Endothelial cell of umbilical vein (primary cell): ENCODE data around the gene SOCS7. TPM values are rescaled to one million over a fixed set of nuclear protein-coding genes. Genes with fewer than 3 reads are reported as not detected.
A peak's percentile ranks its signal among the peaks of the same experiment; 100 is the strongest.

Experiments
- BruUV-seq: library from RNA; stranded (reverse); fragments of 400-500 nt; replicated peaks from 2 replicates; lab custom pipeline; 2021; lab: Mats Ljungman, UMichigan
- CTCF ChIA-PET: fragments of 300-600, 350-600 bp; sonication (Branson Sonifier 250); formaldehyde crosslinking; loops from one replicate; lab custom pipeline; 2021; ENCODE audit warnings: antibody characterized with exemption, inconsistent platforms; lab: Charles Lee
- POLR2A ChIA-PET: fragments of 300-600, 350-600 bp; sonication (Branson Sonifier 250); formaldehyde crosslinking; loops from one replicate; lab custom pipeline; 2021; ENCODE audit warnings: antibody characterized with exemption, inconsistent platforms; lab: Charles Lee
- DNase-seq: peaks from one replicate; pipeline ENCODE4 v3.0.0-alpha.2; 2011; ENCODE audit warnings: low read depth, low spot score
- FAIRE-seq: peaks from 2 replicates; lab custom pipeline; 2011; peaks lifted over from hg19 to GRCh38; lab: Jason Lieb, UNC
- H2AFZ ChIP-seq: 2 replicates; pipeline ENCODE4 v1.6.0; 2012; ENCODE audit warnings: low read depth, low read length, control low read depth, inconsistent platforms
- H3K27ac ChIP-seq: 2 replicates; pipeline ENCODE4 v1.5.1; 2011; ENCODE audit warnings: low read depth, mild to moderate bottlenecking, control low read depth, low read length, moderate library complexity; ENCODE audit not compliant: insufficient read depth
- H3K27me3 ChIP-seq, 2 experiments: 2 replicates each; pipeline versions ENCODE4 v1.6.0 to v1.6.1; 2011; ENCODE audit warnings: low read length in 2 of 2, mixed read lengths in 1 of 2; ENCODE audit not compliant: control insufficient read depth in 2 of 2, insufficient read depth in 2 of 2
- H3K36me3 ChIP-seq, 2 experiments: 2 replicates in 1 of 2; 3 replicates in 1 of 2; pipeline ENCODE4 v1.5.1; 2011; ENCODE audit warnings: low read length in 2 of 2, mild to moderate bottlenecking in 1 of 2, moderate library complexity in 1 of 2; ENCODE audit not compliant: control insufficient read depth in 2 of 2, insufficient read depth in 2 of 2; ENCODE audit errors: extremely low read depth in 1 of 2
- H3K4me1 ChIP-seq: 3 replicates; pipeline ENCODE4 v1.5.1; 2011; ENCODE audit warnings: mild to moderate bottlenecking, low read length; ENCODE audit not compliant: control insufficient read depth, insufficient read depth; ENCODE audit errors: extremely low read depth
- H3K4me2 ChIP-seq: 2 replicates; pipeline ENCODE4 v1.6.1; 2011; ENCODE audit warnings: low read length, control low read depth, mixed read lengths; ENCODE audit not compliant: insufficient read depth
- H3K4me3 ChIP-seq, 3 experiments: fragments of 200-600 bp in 1 of 3; sonication (generic), shearing (Covaris generic) in 1 of 3; replicated peaks in 1 of 3; 2 replicates each; pipeline ENCODE4 v1.5.1; 2011 to 2016; ENCODE audit warnings: control low read depth in 3 of 3, low read length in 3 of 3, mild to moderate bottlenecking in 2 of 3, inconsistent platforms in 1 of 3, low read depth in 1 of 3, moderate library complexity in 1 of 3; ENCODE audit not compliant: insufficient read depth in 1 of 3
- H3K79me2 ChIP-seq: 2 replicates; pipeline ENCODE4 v1.6.0; 2012; ENCODE audit warnings: low read length, inconsistent platforms; ENCODE audit not compliant: control insufficient read depth, insufficient read depth
- H3K9ac ChIP-seq: replicated peaks from 2 replicates; pipeline ENCODE3; 2011; ENCODE audit warnings: low read length, control low read depth; ENCODE audit not compliant: insufficient read depth; ENCODE audit errors: extremely low read depth
- H3K9me1 ChIP-seq: replicated peaks from 3 replicates; pipeline ENCODE4 v1.6.0; 2011; ENCODE audit warnings: mild to moderate bottlenecking, low read length; ENCODE audit not compliant: control insufficient read depth, insufficient read depth; ENCODE audit errors: extremely low read depth
- H3K9me3 ChIP-seq: replicated peaks from 2 replicates; pipeline ENCODE4 v1.5.1; 2012; ENCODE audit warnings: low read length, inconsistent platforms; ENCODE audit not compliant: control insufficient read depth, insufficient read depth
- H4K20me1 ChIP-seq: replicated peaks from 2 replicates; pipeline ENCODE3; 2011; ENCODE audit warnings: mild to moderate bottlenecking, low read length; ENCODE audit not compliant: control insufficient read depth, insufficient read depth; ENCODE audit errors: extremely low read depth
- FOS ChIP-seq: IDR thresholded peaks from 2 replicates; pipeline ENCODE4 v1.6.1; 2011; ENCODE audit warnings: mild to moderate bottlenecking, low read length, moderate library complexity, borderline replicate concordance; ENCODE audit not compliant: insufficient read depth
- JUN ChIP-seq: IDR thresholded peaks from 2 replicates; pipeline ENCODE4 v1.6.1; 2011; ENCODE audit warnings: borderline replicate concordance, low read depth; ENCODE audit not compliant: insufficient read length, insufficient read depth
- POLR2A ChIP-seq: IDR thresholded peaks from 2 replicates; pipeline ENCODE4 v1.6.1; 2012; ENCODE audit warnings: low read depth, mild to moderate bottlenecking, control low read depth, low read length
- POLR2AphosphoS5 ChIP-seq: IDR thresholded peaks from 2 replicates; pipeline ENCODE4 v1.6.1; 2012; ENCODE audit warnings: low read depth, mild to moderate bottlenecking, control low read depth, low read length, moderate library complexity; ENCODE audit not compliant: insufficient read depth
- dilution Hi-C: fragments of 300-500 bp; cut with MboI; formaldehyde crosslinking; loops from one replicate; pipeline ENCODE4 v1.15.0; 2019; ENCODE audit warnings: low sequenced_read_pairs; ENCODE audit not compliant: extremely low pct_ligation_motif_present
- intact Hi-C: fragments of 100-400 bp; cut with micrococcal nuclease; formaldehyde crosslinking; loops from one replicate; pipeline ENCODE4 v1.10.0; 2022
- polyA plus RNA-seq, 4 experiments: library from polyadenylated mRNA; depleted of rRNA in 3 of 4; stranded (reverse) in 3 of 4; unstranded in 1 of 4; fragments of >200 nt; gene quantifications; 2 replicates each; pipeline versions ENCODE4 v1.2.1 to v1.2.3, GENCODE V29; 2011 to 2012; ENCODE audit warnings: missing spikeins in 1 of 4
- total RNA-seq: library from RNA; stranded (reverse); gene quantifications from 2 replicates; pipeline ENCODE4 v1.2.3, GENCODE V29; 2021

SOCS7 gene
- total and polyA plus RNA-seq, 2 donors (not counting 3 experiments of a cell fraction or from before 2014, with no cell fraction given) = 5.9 to 10.4 TPM

- dilution Hi-C loops = no loop called here
- Histone ChIP-seq H3K9ac (peak within 1 kb of the TSS; percentile 68), H4K20me1 (peaks cover 5% of the 10 kb centered on the region), H3K27me3 (no peaks in the 10 kb centered on the region), H3K9me3 (no peaks in the 10 kb centered on the region), H3K36me3 (peaks cover 0 to 2% of the 10 kb centered on the region in 2 experiments), H3K4me2 (peak within 1 kb of the TSS; percentile 89), H3K79me2 (peaks cover 61% of the 10 kb centered on the region), H3K4me1 (peaks cover 53% of the 10 kb centered on the region), H2AFZ (peak within 1 kb of the TSS; percentile 57), H3K27ac (peak within 1 kb of the TSS; percentile 70), H3K9me1 (no peaks in the 10 kb centered on the region), H3K4me3 (peak within 1 kb of the TSS; percentile 63 to 81 (median 70))
- DNase-seq (peak; percentile 52), FAIRE-seq (no peak)
- intact Hi-C loops = no loop called here
- ChIA-PET POLR2A (no interaction called here), CTCF (interaction anchor here (1.0 to 3.8 kb wide), 6 partner anchors 12 to 79 kb away, joined by 3 to 18 read pairs (median 3); no protein-coding TSS in a partner anchor)
- TF ChIP-seq POLR2AphosphoS5 (peak; percentile 40), FOS (no peak)
- no TSS peak for BruUV-seq
These were observed 76.5 kb downstream of the SOCS7 start, which contains the start of gene ARHGAP23 for GRCh38 chr17:38428112-38428642. TSS of gene ARHGAP23 (plus strand) at chr17:38428464. CDS start at chr17:38428486, 22 bp downstream.

GRCh38 chr17:38428643-38429371 is 77.2 kb downstream of the SOCS7 start:
- Histone ChIP-seq H3K79me2 (peaks cover 67% of the 10 kb centered on the region), H3K9ac (peak overlapping the region; percentile 68), H3K4me1 (peaks cover 53% of the 10 kb centered on the region), H3K9me1 (no peaks in the 10 kb centered on the region), H2AFZ (peak overlapping the region; percentile 34), H3K9me3 (no peaks in the 10 kb centered on the region), H4K20me1 (peaks cover 5% of the 10 kb centered on the region), H3K27ac (peak overlapping the region; percentile 40), H3K36me3 (peaks cover 0 to 2% of the 10 kb centered on the region in 2 experiments), H3K4me3 (peak overlapping the region; percentile 63 to 81 (median 70)), H3K4me2 (peak overlapping the region; percentile 89), H3K27me3 (no peaks in the 10 kb centered on the region)
- dilution Hi-C loops = no loop called here
- TF ChIP-seq POLR2A (peak; percentile 43), POLR2AphosphoS5 (peak; percentile 59), JUN (no peak)
- FAIRE-seq (no peak), DNase-seq (peak; percentile 56)
- no TSS peak for BruUV-seq
- POLR2A ChIA-PET = no interaction called here
- CTCF ChIA-PET = interaction anchor here (1.0 to 3.8 kb wide), 7 partner anchors 10 to 79 kb away, joined by 3 to 18 read pairs (median 3); no protein-coding TSS in a partner anchor
- intact Hi-C loops = loop anchor here (1.0 kb wide), 1 partner anchor 10 kb away; no protein-coding TSS in a partner anchor
